Measurements from ENCODE around the gene UGT1A6.

UGT1A6 gene

DNA sequence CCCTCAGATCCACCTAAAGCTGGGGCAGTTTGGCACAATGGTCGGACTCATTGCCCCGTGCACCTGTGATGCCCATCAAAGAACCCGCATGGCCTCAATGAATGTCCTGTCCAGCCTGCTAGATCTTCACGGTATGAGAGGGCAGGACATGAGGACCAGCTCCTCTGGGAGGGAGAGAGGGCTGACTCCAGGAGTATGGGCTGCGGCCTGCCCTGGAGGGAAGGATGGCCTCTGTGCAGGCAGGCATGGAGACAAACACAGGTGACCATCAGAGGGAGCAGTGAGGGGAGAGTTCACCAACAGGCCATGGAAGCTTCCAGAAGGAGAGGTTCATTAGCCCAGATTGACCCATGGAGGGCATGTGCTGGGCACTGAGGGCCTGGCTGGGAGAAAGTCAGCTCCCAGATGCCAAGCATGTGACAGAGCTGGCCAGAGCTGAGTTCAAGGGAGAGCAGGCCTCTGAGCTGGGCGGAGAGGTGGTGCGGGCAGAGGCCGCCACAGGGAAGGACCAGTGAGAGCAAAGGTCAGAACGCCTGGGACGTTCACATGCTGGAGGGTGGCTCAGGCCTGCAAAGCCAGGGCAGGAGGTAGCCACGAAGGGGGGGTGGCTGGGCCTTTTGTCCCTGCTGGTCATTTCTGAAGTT is 125.4 kb downstream of the UGT1A6 start:
- H3K4me3 ChIP-seq (ENCODE audit: low read depth, low read length): no peak overlapping the region

DNA sequence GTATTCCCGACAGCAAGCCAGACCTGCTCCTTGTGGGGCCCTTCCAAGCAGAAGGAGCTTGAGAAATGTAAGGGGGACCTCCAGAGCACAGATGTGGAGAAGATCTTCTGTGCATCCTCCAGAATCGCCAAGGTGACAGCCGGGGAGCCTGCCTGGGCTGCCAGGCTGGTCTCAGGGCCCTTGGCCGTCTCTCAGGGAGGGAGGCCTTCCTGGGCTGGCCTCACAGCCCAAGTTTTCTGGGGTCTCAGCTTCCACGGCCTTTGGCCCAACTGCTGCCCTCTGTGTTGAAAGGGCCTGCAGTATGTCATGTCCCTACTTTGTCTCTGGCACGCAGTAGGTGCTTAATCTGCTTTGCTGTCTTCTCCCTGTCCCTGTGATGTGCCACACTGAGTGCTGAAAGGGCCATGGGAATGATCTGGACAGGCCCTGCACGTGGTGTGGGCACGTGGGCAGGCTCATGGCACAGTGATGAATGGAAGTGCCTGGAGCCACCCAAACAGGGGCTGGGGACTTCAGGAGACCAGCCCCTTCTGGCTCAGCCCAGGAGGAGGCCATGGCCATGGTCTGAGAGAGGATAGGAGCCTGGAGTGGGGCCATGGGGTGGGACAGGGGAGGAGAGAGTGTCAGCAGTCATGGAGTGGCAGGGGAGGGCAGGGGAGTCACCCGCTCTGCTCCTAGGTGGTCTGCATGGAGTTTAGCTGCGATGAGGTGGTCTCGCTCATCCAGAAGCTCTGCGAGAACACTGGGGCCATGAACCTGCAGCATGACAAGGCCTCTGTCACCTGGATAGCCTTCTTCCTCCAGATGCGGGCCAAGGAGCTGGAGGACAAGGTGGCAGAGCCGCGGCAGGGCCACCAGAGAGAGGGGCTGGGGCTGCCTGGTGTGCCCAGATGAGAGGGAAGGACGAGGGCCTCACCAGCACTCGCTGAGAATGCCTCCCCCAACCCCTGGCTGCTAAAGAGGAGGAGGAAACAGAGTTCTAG is 126.2 kb downstream of the UGT1A6 start:
- H3K4me3 ChIP-seq (ENCODE audit: low read depth, low read length): no peak overlapping the region

GRCh38 chr2:233819884-233820773 is 127.4 kb downstream of the UGT1A6 start:
- H3K4me3 ChIP-seq (ENCODE audit: low read depth, low read length): no peak overlapping the region

DNA sequence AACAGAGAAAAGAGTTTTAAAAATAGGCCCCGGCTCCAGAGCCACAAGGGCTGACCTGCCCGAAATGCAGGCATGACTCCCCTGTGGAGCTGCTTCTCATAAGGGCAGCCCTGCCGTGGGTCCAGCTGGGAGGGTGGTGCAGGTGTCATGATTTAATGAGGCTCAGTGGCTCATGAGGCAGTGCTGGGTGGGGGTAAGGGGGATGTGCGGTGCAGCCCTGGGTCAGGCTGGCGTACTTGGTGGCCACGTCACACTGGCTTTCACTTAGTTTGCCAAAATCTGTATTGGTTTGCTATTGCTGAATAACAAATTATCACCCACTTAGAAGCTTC is 128.1 kb downstream of the UGT1A6 start:
- H3K4me3 ChIP-seq (ENCODE audit: low read depth, low read length): no peak overlapping the region

GRCh38 chr2:233821196-233821595 is 128.5 kb downstream of the UGT1A6 start:
- no peak overlapping the region for H3K4me3 ChIP-seq (ENCODE audit: low read depth, low read length)

DNA sequence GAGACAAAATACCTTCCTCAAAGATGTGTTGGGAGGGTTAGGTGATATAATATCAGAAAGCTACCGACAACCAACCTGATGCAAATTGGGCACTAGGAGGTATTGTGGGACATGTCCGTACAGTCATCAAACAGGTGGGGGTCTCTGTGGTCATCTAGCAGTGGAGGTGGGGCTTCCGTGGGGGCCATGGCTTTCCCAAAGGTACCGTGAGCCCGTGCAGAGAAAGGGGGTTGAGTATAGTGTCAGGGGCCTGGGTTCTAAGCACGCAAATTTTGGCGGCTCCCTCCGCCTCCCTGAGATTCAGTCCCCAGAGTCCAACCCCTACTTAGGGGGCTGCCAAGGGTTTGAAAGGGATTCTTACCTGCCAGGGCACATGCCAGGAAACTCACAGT is 129.0 kb downstream of the UGT1A6 start:
- no peak overlapping the region for H3K4me3 ChIP-seq (ENCODE audit: low read depth, low read length)

GRCh38 chr2:233822101-233822771 is 129.5 kb downstream of the UGT1A6 start:
- no peak overlapping the region for H3K4me3 ChIP-seq (ENCODE audit: low read depth, low read length)
